Mucosa of stomach (tissue), 1 donor: ENCODE data around the gene MAP2.
"Not testable (repeated sequence)": the region's sequence is repeated elsewhere in the genome, so short reads cannot be mapped to it uniquely, and the experiment has no call there.

Source experiments
- H3K27me3 ChIP-seq: one replicate; pipeline ENCODE4 v1.7.0; 2013; ENCODE audit warnings: mild to moderate bottlenecking, low read length; ENCODE audit not compliant: control insufficient read depth, insufficient read depth
- H3K36me3 ChIP-seq: one replicate; pipeline ENCODE4 v1.7.0; 2013; ENCODE audit warnings: low read length; ENCODE audit not compliant: control insufficient read depth, insufficient read depth
- H3K4me1 ChIP-seq: one replicate; pipeline ENCODE4 v1.7.0; 2013; ENCODE audit warnings: mild to moderate bottlenecking, low read length; ENCODE audit not compliant: control insufficient read depth, insufficient read depth
- H3K4me3 ChIP-seq: one replicate; pipeline ENCODE4 v1.7.0; 2013; ENCODE audit warnings: low read length
- H3K9ac ChIP-seq: one replicate; pipeline ENCODE4 v1.7.0; 2013; ENCODE audit warnings: mild to moderate bottlenecking, low read length, moderate library complexity
- H3K9me3 ChIP-seq: one replicate; pipeline ENCODE4 v1.7.0; 2013; ENCODE audit warnings: mild to moderate bottlenecking, low read length, moderate library complexity; ENCODE audit not compliant: control insufficient read depth
- donor health status: Pancreatic carcinoma.

The MAP2 gene

DNA sequence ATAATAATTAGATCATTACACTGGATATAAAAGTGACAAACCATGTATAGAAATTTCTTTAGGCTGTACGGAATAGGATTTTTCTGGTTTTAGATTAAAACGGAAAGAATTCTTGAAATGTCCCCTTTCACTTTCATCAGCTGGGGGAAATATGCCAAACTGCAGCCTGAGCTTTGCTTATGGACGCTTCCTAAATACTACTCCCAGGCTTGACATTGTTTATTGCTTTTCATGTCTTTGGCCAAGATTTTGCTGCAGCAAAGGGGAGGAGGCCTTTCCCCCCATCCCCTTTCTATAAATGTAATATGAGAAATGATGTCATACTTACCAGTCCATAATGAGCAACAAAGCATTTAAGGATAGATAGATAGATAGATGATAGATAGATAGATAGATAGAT lies 158.4 kb downstream of the MAP2 start:
- Histone ChIP-seq H3K36me3 (no peaks in the 10 kb centered on the region), H3K9me3 (no peaks in the 10 kb centered on the region), H3K4me3 (no peak overlapping the region), H3K9ac (no peak overlapping the region), H3K4me1 (no peaks in the 10 kb centered on the region), H3K27me3 (no peaks in the 10 kb centered on the region)

GRCh38 chr2:209584472-209584871 lies 160.6 kb downstream of the MAP2 start:
- Histone ChIP-seq H3K9me3 (no peaks in the 10 kb centered on the region), H3K36me3 (no peaks in the 10 kb centered on the region), H3K9ac (no peak overlapping the region), H3K27me3 (no peaks in the 10 kb centered on the region), H3K4me1 (no peaks in the 10 kb centered on the region), H3K4me3 (no peak overlapping the region)

DNA sequence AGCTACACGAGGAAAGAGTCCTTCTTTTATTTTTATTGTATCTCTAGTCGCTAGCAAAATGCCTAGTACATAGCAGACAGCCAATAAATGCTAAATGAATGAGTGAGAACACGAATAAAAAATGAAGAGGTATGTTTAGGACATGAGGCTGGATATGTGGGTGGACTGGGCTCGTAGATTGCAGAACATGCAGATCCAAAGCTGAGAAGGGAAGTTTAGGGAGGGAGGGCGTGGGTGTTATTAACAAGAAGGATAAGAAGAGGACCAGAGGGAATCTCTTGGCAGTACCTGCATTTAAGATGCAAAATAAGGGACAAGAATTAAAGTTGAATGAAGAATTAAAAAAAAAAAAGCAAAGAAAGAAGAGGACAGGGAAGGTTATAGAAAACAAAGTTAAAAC lies 161.1 kb downstream of the MAP2 start:
- Histone ChIP-seq H3K4me3 (no peak overlapping the region), H3K27me3 (no peaks in the 10 kb centered on the region), H3K4me1 (no peaks in the 10 kb centered on the region), H3K36me3 (no peaks in the 10 kb centered on the region), H3K9me3 (no peaks in the 10 kb centered on the region), H3K9ac (no peak overlapping the region)

DNA sequence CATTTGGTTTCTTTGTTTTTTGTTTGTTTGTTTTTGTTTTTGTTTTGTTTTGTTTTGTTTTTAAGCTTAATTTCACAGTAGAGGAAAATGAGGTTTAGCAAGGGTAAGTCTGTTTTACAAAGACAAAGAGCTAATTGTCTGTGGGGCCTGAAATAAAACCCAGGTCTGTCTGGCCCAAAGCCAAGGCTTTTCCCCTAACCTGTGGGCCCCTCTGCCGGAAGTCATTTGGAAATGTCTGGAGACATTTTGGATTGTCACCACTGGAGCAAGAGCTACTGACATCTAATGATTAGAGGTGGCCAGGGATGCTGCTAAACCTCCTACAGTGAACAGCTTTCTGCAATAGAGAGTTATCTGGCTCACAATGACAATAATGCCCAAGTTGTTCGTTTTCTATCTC lies 167.2 kb downstream of the MAP2 start:
- H3K4me3 ChIP-seq, result no peak overlapping the region
- H3K27me3 ChIP-seq, result no peaks in the 10 kb centered on the region
- no peaks in the 10 kb centered on the region for H3K4me1 ChIP-seq
- no peaks in the 10 kb centered on the region for H3K9me3 ChIP-seq
- no peaks in the 10 kb centered on the region for H3K36me3 ChIP-seq
- no peak overlapping the region for H3K9ac ChIP-seq

DNA sequence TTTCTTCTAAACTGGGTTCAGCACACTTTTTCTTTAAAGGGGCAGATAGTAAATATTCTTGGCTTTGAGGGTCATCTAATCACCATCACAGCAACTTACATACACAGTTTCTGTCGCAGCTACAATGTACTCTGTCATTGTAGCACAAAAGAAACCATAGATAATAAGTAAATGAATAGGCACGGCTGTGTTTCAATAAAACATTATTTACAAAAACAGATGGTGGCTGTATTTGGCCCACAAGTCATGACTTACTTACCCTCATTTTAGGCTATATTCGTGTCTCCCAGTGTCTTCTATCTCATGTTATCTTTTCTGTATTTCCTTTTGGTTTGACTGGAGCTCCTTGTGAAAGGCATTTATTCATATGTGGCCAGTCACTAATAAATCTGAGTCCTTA lies 168.3 kb downstream of the MAP2 start:
- no peaks in the 10 kb centered on the region for H3K27me3 ChIP-seq
- H3K4me1 ChIP-seq, result no peaks in the 10 kb centered on the region
- H3K9me3 ChIP-seq, result no peaks in the 10 kb centered on the region
- no peak overlapping the region for H3K4me3 ChIP-seq
- H3K9ac ChIP-seq, result no peak overlapping the region
- H3K36me3 ChIP-seq, result no peaks in the 10 kb centered on the region

- H3K4me1 ChIP-seq, result no peaks in the 10 kb centered on the region
- no peak overlapping the region for H3K9ac ChIP-seq
- no peak overlapping the region for H3K4me3 ChIP-seq
- no peaks in the 10 kb centered on the region for H3K36me3 ChIP-seq
- H3K9me3 ChIP-seq, result no peaks in the 10 kb centered on the region
- H3K27me3 ChIP-seq, result no peaks in the 10 kb centered on the region
Measured at GRCh38 chr2:209593930-209594329, 170.1 kb downstream of the MAP2 start.

- H3K4me1 ChIP-seq, result no peaks in the 10 kb centered on the region
- H3K9me3 ChIP-seq, result no peaks in the 10 kb centered on the region
- H3K4me3 ChIP-seq, result no peak overlapping the region
- no peaks in the 10 kb centered on the region for H3K27me3 ChIP-seq
- H3K9ac ChIP-seq, result no peak overlapping the region
- no peaks in the 10 kb centered on the region for H3K36me3 ChIP-seq
Measured at GRCh38 chr2:209596262-209596661, 172.4 kb downstream of the MAP2 start.

- not testable (repeated sequence) for H3K9ac ChIP-seq, H3K4me1 ChIP-seq, H3K9me3 ChIP-seq, H3K36me3 ChIP-seq, H3K4me3 ChIP-seq, H3K27me3 ChIP-seq
Measured at GRCh38 chr2:209598227-209598626, 174.4 kb downstream of the MAP2 start.

DNA sequence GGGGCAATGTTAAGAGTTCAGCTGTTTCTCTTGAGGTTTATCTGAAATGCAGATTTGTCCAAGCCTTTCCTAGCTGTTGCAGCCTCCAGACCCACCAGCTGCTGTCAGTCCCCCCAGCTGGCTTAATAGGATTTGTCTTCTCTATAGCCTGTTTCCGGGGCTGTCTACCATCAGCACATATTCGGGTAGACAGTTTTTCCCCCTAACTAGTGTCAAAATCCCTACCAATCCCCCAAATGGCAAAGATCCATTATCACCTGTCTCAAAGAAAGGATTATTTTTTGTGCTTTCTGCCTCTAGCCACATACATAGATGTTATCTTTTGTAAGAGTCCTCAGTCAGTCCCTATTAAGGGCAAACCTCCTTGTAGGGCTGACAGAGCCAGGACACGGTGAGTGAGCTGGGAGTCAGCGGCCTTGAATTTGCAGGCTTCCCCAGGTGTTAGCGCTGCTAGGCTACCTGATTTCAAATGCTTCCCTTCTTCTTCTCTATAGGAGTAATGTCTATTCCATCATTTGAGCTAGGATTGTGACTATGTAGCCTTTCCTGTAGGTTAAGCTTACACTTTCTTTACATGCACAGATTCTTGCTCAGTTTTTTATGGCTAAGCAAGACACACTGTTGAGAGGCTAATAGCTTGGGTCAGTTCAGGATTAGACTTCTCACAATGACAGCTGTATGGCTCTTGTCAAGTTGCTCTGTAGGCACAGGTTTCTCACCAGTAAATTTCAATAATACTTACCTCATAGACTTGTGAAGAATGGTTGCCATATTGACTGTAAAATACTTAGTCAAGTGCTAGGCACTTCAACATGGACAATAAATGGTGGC lies 176.7 kb downstream of the MAP2 start:
- Histone ChIP-seq H3K36me3 (no peaks in the 10 kb centered on the region), H3K4me3 (no peak overlapping the region), H3K27me3 (no peaks in the 10 kb centered on the region), H3K9ac (no peak overlapping the region), H3K4me1 (no peaks in the 10 kb centered on the region), H3K9me3 (no peaks in the 10 kb centered on the region)

- H3K27me3 ChIP-seq, result no peaks in the 10 kb centered on the region
- no peak overlapping the region for H3K9ac ChIP-seq
- no peak overlapping the region for H3K4me3 ChIP-seq
- H3K4me1 ChIP-seq, result no peaks in the 10 kb centered on the region
- no peaks in the 10 kb centered on the region for H3K9me3 ChIP-seq
- H3K36me3 ChIP-seq, result no peaks in the 10 kb centered on the region
Measured at GRCh38 chr2:209601497-209601896, 177.7 kb downstream of the MAP2 start.

DNA sequence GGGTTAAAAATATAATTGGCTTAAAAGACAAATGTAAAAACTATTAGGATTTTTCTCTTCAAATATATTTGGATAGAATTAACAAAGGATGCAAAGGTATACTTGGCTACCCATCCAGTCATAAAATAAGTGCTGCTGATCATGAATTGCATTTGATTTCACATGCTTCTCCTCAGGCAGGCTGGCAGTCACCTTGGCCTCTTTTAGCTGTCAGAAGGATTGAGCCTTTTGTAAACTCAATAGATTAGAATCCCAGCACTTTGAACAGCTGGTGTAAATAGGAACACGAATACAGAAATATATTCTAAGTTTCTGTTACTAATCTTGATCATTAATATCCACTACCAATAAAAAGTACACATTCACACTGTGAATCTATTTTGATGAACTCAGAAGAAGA lies 178.4 kb downstream of the MAP2 start:
- Histone ChIP-seq H3K9ac (no peak overlapping the region), H3K36me3 (no peaks in the 10 kb centered on the region), H3K27me3 (no peaks in the 10 kb centered on the region), H3K9me3 (no peaks in the 10 kb centered on the region), H3K4me1 (no peaks in the 10 kb centered on the region), H3K4me3 (no peak overlapping the region)

- Histone ChIP-seq H3K9ac (no peak overlapping the region), H3K9me3 (no peaks in the 10 kb centered on the region), H3K36me3 (no peaks in the 10 kb centered on the region), H3K4me3 (no peak overlapping the region), H3K27me3 (no peaks in the 10 kb centered on the region), H3K4me1 (no peaks in the 10 kb centered on the region)
Measured at GRCh38 chr2:209609531-209609930, 185.7 kb downstream of the MAP2 start.

GRCh38 chr2:209610631-209611030 lies 186.8 kb downstream of the MAP2 start:
- Histone ChIP-seq H3K27me3 (no peaks in the 10 kb centered on the region), H3K9ac (no peak overlapping the region), H3K36me3 (no peaks in the 10 kb centered on the region), H3K9me3 (no peaks in the 10 kb centered on the region), H3K4me3 (no peak overlapping the region), H3K4me1 (no peaks in the 10 kb centered on the region)
